Measurements from ENCODE around the gene FCN1.
"Not testable (repeated sequence)": the region's sequence is repeated elsewhere in the genome, so short reads cannot be mapped to it uniquely, and the experiment has no call there.

The FCN1 gene

DNA sequence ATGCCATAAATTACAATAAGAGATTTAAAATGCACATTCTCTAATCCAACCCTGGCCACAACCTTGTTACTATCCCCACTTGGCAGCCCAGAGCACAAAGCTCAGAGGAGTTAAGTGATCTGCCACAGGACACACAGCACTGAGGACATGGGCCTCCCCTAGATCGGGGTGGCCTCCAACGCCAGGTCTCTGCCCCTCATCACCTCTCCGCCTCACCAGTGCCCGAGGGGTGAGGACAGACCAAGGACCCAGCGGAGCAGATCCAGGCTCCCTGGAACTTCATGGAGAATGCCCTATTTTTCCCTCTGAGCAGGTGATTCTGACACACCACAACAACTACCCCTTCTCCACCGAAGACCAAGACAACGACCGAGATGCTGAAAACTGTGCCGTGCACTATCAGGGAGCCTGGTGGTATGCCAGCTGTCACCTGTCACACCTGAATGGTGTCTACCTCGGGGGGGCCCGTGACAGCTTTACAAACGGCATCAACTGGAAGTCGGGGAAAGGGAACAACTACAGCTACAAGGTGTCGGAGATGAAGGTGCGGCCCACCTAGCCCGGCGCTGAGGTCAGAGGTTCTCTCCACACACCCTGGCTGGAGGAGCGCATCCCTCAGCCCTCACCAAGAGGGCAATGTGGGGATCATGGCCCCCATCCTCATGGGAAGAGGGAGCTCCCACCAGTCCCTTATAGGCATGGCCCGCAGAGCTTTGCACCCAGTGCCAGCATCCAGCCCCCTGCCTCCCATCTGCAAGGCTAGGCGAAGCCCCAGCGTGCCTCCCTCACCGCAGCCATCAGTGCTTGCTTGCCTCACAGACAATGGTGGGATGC lies 49.6 kb downstream of the FCN1 start:
- DNase-seq (ENCODE audit: low read depth, low spot score): no peak
- H3K4me3 ChIP-seq (ENCODE audit: low read length): no peak overlapping the region

DNA sequence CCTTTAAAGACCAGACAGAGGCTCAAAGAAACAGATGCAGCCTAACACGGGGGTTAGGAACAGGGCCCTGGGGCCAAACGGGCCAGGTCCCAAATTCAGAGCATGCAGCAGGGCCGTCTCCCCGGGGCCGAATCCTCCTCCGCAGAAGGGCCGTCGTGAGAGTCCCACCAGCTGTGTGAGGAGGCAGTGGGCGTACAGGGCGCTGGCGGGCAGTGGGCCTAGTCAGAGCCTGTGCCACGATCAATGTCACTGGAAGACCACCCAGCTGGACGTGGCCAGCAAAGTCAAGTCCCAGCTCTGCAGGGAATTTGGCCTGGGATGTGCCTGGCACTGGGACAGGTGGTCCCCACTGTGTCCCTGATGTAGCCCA lies 52.9 kb downstream of the FCN1 start:
- H3K4me3 ChIP-seq (ENCODE audit: low read length): no peak overlapping the region
- no peak for DNase-seq (ENCODE audit: low read depth, low spot score)

DNA sequence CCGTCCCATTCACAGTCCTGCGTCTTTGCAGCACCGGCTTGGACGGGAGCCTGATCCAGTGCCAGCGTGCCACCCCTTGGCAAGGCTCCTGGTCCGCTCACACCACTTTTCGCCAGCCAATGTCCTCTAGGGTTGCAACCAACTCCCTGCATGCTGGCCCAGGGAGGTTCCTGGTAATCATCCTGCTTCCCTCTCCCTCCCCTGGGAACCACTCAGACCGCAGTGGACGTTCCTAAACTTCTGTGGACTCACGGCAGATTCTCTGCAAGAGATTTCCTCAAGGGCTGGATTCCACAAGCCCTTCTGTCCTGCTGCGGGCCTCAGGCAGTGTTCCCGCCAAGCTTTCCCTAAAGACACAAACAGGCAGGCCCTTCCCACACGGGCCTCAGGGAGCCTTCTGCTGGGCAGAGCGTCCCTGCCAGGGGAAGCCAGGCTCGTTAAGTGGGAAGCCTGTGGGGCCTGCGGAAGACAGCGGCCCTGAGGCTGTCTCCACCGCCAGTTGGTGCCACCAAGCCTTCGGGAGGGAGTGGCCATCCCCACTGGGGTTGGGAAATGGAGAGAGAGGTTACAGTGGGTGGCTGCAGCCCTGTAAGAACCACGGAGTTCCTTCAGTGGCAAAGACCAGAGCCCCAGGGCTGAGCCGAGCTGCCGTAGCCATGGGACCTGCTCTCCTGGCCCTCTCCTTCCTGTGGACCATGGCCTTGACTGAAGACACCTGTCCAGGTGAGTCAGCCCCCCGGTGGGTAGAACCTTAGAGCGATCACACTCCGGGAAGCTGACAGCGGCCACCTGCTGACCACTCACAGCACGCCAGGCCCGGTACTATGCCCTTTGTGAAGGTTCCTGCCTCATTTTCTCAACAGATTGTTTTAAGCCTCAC lies 53.5 kb downstream of the FCN1 start:
- no peak overlapping the region for H3K4me3 ChIP-seq (ENCODE audit: low read length)
- no peak for DNase-seq (ENCODE audit: low read depth, low spot score)

DNA sequence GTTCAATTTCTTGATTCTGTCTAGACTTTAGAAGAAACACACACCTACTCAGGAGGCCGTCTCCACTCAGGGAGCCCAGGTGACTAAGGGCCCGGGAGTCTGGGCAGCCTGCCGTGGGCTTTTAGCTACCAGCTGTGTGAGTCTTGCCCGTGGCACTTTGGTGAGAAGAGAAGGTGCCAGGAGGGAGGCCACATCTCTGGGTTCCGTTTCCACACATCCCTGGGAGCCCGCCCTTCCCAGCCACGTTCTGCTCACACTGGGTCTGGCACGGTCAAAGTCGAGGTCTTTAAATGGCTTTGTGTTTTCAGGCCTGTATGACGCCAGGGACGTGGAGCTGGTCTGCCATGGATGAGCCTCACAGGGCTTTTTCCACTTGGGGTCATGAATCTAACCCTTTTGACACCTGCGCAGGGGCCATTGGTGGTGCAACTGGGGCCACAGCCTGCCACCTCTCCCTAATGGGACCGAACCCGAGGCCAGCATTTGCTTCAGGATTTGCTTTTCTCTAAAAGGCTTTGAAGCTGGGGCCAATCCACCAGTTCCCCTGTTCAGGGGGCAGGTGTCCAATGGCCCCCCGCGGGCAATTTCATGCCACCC lies 54.3 kb downstream of the FCN1 start:
- no peak for DNase-seq (ENCODE audit: low read depth, low spot score)
- H3K4me3 ChIP-seq (ENCODE audit: low read length): no peak overlapping the region

DNA sequence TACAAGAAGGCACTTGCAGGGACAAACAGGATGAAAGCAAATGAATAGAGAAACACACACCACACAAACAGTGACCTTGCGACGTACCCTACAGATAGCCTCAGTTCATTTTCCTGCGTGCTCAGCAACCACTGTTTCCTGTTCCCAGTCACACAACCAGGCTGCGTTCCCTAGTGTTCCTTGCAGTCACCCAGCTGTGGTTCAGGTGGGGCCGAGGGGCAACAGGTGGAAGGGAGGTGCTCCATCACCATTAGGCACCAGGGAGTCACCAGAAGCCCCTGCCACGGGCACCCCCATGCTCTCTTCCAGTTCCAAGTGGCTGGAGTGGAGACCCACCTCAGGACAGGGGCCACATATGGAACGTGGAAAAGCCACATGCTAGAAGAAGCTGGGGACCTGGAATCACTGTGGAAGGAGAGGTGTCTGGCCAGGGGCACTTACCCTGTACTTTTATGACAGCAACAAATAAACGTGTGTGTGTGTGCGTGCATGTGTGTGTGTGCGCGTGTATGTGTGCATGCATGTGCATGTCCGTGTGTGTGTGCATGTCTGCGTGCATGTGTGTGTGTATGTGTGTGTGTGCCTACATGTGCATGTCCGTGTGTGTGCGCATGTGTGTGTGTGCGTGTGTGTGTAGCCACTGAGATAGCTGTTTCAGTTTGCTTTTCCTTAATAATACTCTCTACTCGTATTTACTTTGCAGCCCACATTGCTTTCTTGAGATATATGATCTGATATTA lies 55.9 kb downstream of the FCN1 start:
- DNase-seq (ENCODE audit: low read depth, low spot score): no peak
- H3K4me3 ChIP-seq (ENCODE audit: low read length): no peak overlapping the region

DNA sequence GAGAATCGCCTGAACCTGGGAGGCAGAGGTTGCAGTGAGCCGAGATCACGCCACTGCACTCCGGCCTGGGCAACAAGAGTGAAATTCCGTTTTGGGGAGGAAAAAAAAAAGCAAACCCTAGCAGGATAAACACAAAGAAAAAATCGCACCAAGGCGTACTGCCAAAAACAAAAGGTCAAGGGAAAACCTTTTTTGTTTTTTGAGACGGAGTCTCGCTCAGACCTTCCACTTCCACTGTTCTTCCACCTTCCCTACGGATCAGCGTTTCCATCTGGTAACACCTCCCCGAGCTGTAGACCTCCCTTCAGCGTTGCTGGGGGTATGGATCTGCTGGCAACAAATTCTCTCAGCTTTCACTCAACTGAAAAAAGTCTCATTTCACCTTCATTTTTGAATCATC lies 57.2 kb downstream of the FCN1 start:
- no peak overlapping the region for H3K4me3 ChIP-seq (ENCODE audit: low read length)
- DNase-seq (ENCODE audit: low read depth, low spot score): no peak

DNA sequence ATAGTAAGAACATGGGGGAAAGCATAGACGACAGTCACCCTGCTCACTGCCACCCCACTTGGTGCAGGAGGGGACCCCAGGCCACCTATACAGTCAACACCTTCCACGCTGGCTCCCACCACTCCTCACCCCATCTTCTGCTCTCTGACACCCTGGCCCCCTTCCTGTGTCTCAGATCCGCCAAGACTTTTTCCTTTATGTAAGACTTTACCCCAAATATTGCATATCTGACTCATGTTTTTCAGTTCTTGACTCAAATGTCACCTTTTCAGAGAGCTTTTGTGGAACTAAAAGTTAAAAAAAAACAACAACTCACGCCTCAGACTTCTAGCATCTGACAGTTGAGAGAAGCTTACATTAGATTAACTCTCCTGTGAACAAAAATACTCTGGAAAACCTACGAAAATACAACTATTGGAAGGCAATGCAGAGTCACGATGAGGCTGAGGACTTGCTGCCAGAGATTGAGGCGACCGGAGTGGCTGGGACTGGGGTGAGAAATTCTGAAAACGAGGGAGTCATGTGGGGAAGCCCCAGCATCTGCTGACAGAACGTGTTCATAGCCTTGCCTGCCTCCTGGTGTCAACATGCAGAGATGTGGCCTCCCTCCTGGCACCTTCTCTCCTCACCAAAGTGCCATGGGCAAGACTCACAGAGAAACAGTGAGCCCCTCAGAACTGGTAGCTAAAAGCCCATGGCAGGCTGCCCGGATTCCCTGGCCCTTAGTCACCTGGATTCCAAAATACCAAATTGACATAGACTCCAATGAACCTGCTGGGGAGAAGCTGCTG lies 59.5 kb downstream of the FCN1 start:
- H3K4me3 ChIP-seq (ENCODE audit: low read length): no peak overlapping the region
- DNase-seq (ENCODE audit: low read depth, low spot score): no peak

DNA sequence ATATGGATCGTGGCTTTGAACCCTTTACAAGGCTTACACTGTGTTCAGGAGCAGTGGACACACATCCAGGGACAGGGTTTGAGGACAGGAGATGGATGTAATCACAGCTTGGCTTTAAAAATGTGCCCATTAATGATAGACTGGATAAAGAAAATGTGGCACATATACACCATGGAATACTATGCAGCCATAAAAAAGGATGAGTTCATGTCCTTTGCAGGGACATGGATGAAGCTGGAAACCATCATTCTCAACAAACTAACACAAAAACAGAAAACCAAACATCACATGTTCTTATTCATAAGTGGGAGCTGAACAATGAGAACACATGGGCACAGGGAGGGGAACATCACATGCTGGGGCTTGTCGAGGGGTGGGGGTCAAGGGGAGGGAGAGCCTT lies 60.3 kb downstream of the FCN1 start:
- not testable (repeated sequence) for H3K4me3 ChIP-seq (ENCODE audit: low read length); DNase-seq (ENCODE audit: low read depth, low spot score)

DNA sequence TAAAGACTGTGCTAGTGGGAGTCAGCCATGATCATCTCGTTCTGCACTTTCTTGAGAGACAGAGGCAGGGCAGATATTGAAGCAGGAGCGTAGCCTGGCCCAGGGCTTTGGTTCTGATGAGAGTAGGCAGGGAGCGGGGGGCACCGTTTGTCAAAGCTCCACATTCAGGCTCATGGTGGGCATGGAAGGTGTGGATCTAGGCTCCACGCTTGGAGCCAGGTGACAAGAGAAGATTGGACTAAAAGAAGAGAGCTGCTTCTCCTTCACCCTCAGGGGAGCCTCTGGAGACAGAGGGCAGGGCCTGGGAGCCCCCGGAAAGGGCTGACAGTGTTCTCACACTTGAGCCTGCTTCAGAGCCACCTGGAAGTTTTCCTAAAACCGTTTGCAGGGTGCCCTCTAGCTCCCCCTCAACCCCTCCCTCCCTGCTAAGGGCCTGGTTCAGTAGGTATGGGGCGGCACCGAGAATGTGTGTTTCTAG lies 61.8 kb downstream of the FCN1 start:
- DNase-seq (ENCODE audit: low read depth, low spot score): no peak
- H3K4me3 ChIP-seq (ENCODE audit: low read length): no peak overlapping the region

All from Jurkat, Clone E6-1 (cell line).